Naive B cell (primary cell): ENCODE measurements around the gene LRRC40. TPM values are rescaled to one million over a fixed set of nuclear protein-coding genes. Genes with fewer than 3 reads are reported as not detected.

Source experiments
- ATAC-seq, 2 donors: fragments of 150-1000 bp; cut with Tn5 transposase; 2 replicates each; pipeline ENCODE4 v1.10.0; 2021; ENCODE audit warnings: low read depth in 2 of 2, mild to moderate bottlenecking in 2 of 2, moderate library complexity in 2 of 2
- DNase-seq: peaks from one replicate; pipeline ENCODE4 v3.0.0; 2022
- H3K27ac Mint-ChIP-seq, 6 donors: one replicate each; pipeline ENCODE4 v1.8.0; 2020 to 2022; ENCODE audit warnings: mild to moderate bottlenecking in 6 of 6, mixed read lengths in 6 of 6, moderate library complexity in 5 of 6, inconsistent platforms in 2 of 6
- H3K27me3 Mint-ChIP-seq, 3 donors: one replicate each; pipeline ENCODE4 v1.8.0; 2021 to 2022; ENCODE audit warnings: mixed read lengths in 3 of 3, mild to moderate bottlenecking in 1 of 3
- H3K36me3 Mint-ChIP-seq, 2 donors: one replicate each; pipeline ENCODE4 v1.8.0; 2020 to 2022; ENCODE audit warnings: mixed read lengths in 2 of 2, inconsistent platforms in 1 of 2, mild to moderate bottlenecking in 1 of 2
- H3K4me1 Mint-ChIP-seq, 3 donors: one replicate each; pipeline ENCODE4 v1.8.0; 2020 to 2022; ENCODE audit warnings: mixed read lengths in 3 of 3, inconsistent platforms in 1 of 3, mild to moderate bottlenecking in 1 of 3, moderate library complexity in 1 of 3
- H3K4me3 Mint-ChIP-seq, 8 donors: one replicate each; pipeline ENCODE4 v1.8.0; 2020 to 2022; ENCODE audit warnings: mild to moderate bottlenecking in 8 of 8, mixed read lengths in 8 of 8, moderate library complexity in 8 of 8, inconsistent platforms in 2 of 8
- H3K9me3 Mint-ChIP-seq, 7 donors: one replicate each; pipeline ENCODE4 v1.8.0; 2020 to 2022; ENCODE audit warnings: mixed read lengths in 7 of 7, mild to moderate bottlenecking in 5 of 7, inconsistent platforms in 2 of 7, moderate library complexity in 1 of 7
- polyA plus RNA-seq, 6 donors: library from polyadenylated mRNA; unstranded; fragments of 300-500 nt; fragmentation: Illumina TruSeq; gene quantifications; one replicate each; pipeline ENCODE4 v1.2.3, GENCODE V29; 2021; ENCODE audit warnings: low read depth in 6 of 6

LRRC40 gene
- polyA plus RNA-seq = 1 to 10 TPM; 4.4 to 9.0 (median 6.4) TPM

DNA sequence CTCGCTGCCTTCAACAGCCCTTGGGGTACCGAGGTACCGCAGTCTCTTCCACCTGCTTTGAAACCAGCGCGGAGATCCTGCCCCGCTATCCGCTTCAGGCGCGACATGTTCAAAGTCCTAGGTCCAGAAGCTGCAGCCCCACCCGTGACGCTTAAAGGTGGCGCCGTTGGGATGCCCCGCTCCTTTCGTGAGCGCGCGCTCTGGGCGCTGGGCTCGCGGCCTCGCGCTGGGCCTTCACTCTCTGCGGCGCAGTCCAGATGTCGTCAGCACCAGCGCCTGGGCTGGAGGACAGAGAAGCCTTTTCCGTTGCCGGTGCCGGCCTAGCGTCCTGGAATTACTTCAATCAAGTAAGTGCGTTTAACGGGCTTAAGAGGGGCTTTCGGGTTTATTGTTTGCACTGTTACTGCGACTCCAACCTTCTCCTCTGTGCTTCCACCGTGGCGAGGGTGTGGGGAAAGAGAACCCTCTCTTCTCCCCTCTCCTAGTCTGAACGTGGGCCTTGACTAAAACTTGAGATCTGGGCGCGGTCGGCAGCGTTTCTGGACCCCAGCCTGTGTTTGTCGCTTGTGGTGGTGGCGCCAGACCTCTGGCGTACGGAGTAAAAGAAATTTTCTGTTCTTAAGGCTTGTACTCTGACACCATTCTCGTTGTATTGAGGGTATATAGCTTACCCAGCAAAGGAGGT lies at the start of gene LRRC40:
LRRC40 (minus strand) TSS at position 146 of the 685 bp plus-strand sequence; CDS start at position 107, 39 bp downstream.
- Mint-ChIP-seq H3K36me3 (no peaks in the 10 kb centered on the region), H3K4me1 (peaks cover 38 to 79% (median 56%) of the 10 kb centered on the region in 3 donors), H3K9me3 (no peaks in the 10 kb centered on the region), H3K4me3 (peak within 1 kb of the TSS; percentile 92 to 98 (median 95)), H3K27ac (peak within 1 kb of the TSS; percentile 97 to 100 (median 99)), H3K27me3 (no peaks in the 10 kb centered on the region)
- peak; percentile 86 to 91 for ATAC-seq
- DNase-seq = peak; percentile 97

DNA sequence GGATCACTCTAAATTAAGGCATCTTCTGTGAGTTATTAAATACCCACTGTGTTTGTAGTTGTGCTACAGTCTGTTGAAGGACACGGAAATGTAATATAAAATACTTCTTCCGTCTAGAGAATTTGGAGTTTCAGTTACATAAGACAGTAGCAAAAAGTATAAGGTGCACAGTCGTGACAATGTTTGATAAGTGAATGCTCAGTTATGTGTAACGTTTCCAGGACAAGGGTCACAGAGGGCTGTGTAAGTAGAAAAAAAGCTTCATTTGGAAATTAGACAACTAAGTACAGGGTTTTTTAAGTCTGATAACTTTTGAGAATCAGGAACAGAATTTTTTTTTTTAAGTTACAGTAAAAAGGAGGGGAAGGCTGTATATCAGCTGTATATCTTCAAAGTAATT lies 43.4 kb upstream of the LRRC40 start:
- H3K4me1 Mint-ChIP-seq = peaks cover 0 to 9% (median 4%) of the 10 kb centered on the region in 3 donors
- peak overlapping the region in 1 of 6 donors; percentile 44 for H3K27ac Mint-ChIP-seq
- ATAC-seq (no peak), DNase-seq (no peak)
- no peak overlapping the region for H3K4me3 Mint-ChIP-seq
- no peaks in the 10 kb centered on the region for H3K9me3 Mint-ChIP-seq
- no peaks in the 10 kb centered on the region for H3K27me3 Mint-ChIP-seq
- peaks cover 44 to 46% of the 10 kb centered on the region in 2 donors for H3K36me3 Mint-ChIP-seq

DNA sequence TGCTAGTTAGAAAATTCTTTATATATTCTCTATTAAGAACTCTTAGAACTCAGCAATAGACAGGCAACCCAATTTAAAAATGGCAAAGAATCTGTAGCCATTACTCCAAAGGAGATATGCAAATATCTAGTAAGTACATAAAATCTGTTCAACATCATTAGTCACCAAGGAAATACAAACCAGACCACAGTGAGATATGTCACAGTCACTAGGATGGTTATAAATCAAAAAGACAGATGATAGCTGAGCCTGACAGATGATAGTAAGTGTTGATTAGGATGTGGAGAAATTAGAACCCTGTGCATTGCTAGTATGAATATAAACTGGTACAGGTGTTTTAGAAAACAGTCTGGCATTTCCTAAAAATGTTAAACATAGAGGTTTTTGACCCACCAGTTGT lies 42.4 kb upstream of the LRRC40 start:
- H3K9me3 Mint-ChIP-seq = no peaks in the 10 kb centered on the region
- ATAC-seq = no peak
- peaks cover 46 to 47% of the 10 kb centered on the region in 2 donors for H3K36me3 Mint-ChIP-seq
- DNase-seq = no peak
- H3K27ac Mint-ChIP-seq = no peak overlapping the region
- H3K4me1 Mint-ChIP-seq = peaks cover 0 to 9% (median 4%) of the 10 kb centered on the region in 3 donors
- H3K27me3 Mint-ChIP-seq = no peaks in the 10 kb centered on the region
- H3K4me3 Mint-ChIP-seq = no peak overlapping the region

DNA sequence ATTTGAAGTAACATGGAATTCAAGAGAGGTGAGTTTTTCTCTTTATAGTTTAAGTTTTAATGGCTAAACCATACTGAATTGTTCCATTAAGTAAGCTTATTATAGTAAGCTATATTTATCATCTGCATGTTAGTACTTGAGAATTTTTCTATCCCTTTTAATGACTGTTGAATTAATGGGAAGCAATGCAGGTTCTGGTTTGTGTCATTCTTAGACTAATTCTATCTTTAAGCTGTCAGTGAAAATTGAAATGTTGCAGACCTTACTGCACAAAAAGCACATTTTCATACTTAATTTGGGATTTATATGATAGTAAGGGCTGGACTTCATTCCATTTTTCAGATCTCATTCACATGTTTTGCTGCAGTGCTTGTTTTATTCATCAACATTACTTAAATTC lies 41.7 kb upstream of the LRRC40 start:
- DNase-seq (no peak), ATAC-seq (no peak)
- no peaks in the 10 kb centered on the region for H3K9me3 Mint-ChIP-seq
- H3K4me3 Mint-ChIP-seq = no peak overlapping the region
- H3K36me3 Mint-ChIP-seq = peaks cover 46 to 47% of the 10 kb centered on the region in 2 donors
- no peaks in the 10 kb centered on the region for H3K27me3 Mint-ChIP-seq
- H3K27ac Mint-ChIP-seq = no peak overlapping the region
- peaks cover 0 to 9% (median 4%) of the 10 kb centered on the region in 3 donors for H3K4me1 Mint-ChIP-seq

DNA sequence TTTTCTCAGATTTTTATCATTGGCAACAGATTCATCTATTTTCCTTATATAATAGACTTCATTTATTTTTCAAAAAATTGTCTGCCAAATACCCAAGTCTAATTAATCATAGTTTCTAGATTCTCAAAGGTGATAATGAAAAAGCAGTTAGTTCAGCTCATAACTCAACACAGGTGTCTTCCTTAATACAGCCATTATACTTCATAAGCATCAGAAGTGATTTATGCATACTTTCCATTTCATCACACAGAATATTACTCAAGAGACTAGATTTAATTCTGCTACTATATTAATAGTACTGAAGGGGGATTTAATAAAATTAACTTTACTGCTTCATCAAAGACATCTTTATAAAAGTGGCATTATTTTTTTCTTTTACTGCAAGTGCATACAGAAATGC lies 34.6 kb upstream of the LRRC40 start:
- H3K36me3 Mint-ChIP-seq = peaks cover 16 to 21% of the 10 kb centered on the region in 2 donors
- DNase-seq = no peak
- H3K27me3 Mint-ChIP-seq = no peaks in the 10 kb centered on the region
- ATAC-seq = no peak
- no peak overlapping the region for H3K4me3 Mint-ChIP-seq
- H3K27ac Mint-ChIP-seq = no peak overlapping the region
- H3K9me3 Mint-ChIP-seq = no peaks in the 10 kb centered on the region
- H3K4me1 Mint-ChIP-seq = peaks cover 0 to 4% (median 0%) of the 10 kb centered on the region in 3 donors

DNA sequence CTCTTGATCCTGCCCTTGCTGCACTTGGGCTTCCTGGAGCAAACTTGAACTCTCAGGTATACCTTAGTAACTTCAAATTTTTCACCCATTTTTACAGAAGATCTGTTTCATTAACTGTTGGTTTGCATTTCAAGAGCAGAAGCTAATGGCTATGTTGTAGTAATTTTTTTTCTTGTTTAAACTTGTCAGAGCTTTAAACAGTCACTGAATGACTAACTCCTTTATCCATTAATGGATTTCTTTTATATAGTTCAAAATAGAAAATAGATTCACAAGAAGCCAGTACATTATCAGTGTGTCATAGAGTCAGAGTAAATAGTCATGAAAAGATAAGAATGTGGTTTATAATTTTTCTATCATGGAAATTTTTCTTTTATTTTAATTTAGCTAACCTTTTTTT lies 29.4 kb upstream of the LRRC40 start:
- no peaks in the 10 kb centered on the region for H3K27me3 Mint-ChIP-seq

DNA sequence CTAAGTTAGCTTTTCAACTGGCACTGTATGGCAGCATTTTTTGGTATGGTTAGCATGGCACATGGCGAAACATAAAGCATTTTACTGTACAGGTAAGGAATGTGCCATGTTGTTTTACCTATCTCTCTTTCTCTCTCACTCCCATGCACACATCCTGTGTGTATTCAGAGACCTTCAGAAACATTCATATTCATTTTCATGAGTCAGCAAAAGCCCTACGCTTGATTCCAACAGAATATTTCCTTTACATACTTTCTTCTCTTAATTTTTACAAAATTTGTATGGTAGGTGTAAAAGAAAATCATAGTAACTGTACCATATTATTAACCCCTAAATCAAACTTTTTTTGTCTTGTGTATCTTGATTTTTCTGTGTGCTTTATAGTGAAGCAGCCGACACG lies 26.1 kb upstream of the LRRC40 start:
- peak overlapping the region in 1 of 6 donors; percentile 9 for H3K27ac Mint-ChIP-seq

More for the DNA sequence above, 29.4 kb upstream of the LRRC40 start:
- DNase-seq (no peak), ATAC-seq (no peak)
- H3K4me3 Mint-ChIP-seq = no peak overlapping the region
- peaks cover 0 to 3% (median 0%) of the 10 kb centered on the region in 3 donors for H3K4me1 Mint-ChIP-seq
- H3K27ac Mint-ChIP-seq = no peak overlapping the region
- no peaks in the 10 kb centered on the region for H3K9me3 Mint-ChIP-seq
- H3K36me3 Mint-ChIP-seq = peaks cover 0 to 12% of the 10 kb centered on the region in 2 donors

DNA sequence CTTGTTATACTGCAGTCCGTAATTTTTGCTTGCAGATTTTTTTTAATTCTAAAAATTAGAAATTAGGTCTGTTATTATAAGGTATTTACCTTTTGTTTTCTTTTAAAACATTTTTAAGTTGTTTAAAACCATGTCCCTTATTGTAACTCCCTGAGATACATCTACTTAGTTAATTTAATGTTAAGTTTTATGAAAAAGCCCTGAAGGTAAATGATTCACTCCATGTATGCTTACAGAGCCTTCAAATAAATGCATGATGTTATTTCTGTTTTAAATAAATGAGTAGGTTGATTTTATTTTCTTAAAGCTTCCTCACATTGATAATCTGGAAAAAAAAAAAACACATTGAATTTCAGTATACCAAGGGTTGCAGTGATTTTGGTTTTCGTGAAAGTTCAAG lies 23.3 kb upstream of the LRRC40 start:
- Mint-ChIP-seq H3K4me3 (no peak overlapping the region), H3K36me3 (peaks cover 0 to 19% of the 10 kb centered on the region in 2 donors), H3K9me3 (no peaks in the 10 kb centered on the region), H3K4me1 (peaks cover 10 to 19% (median 18%) of the 10 kb centered on the region in 3 donors), H3K27me3 (no peaks in the 10 kb centered on the region), H3K27ac (no peak overlapping the region)
- no peak for ATAC-seq
- no peak for DNase-seq

More for the DNA sequence above, 26.1 kb upstream of the LRRC40 start:
- Mint-ChIP-seq H3K27me3 (no peaks in the 10 kb centered on the region), H3K36me3 (peaks cover 0 to 19% of the 10 kb centered on the region in 2 donors), H3K9me3 (no peaks in the 10 kb centered on the region), H3K4me3 (no peak overlapping the region), H3K4me1 (peaks cover 0 to 12% (median 10%) of the 10 kb centered on the region in 3 donors)
- DNase-seq (no peak), ATAC-seq (no peak)

DNA sequence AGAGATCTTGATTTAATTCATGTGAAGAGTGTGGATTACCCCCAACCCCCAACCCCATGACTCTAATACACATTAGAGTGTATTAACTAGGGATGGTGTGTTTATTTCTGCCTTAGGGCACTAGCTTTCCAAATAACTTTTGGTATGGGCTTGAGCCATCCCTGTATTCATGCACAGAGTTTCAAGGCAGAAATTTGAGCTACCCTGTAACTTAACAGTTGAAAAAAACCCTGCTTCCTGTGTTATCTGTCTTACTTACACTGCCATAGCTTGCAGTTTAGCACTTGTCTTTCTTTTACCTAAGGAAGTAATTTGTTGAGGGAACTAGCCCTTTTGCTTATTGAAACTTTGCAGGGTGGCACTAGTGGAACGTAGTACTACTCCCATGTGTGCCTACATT lies 22.1 kb upstream of the LRRC40 start:
- H3K27me3 Mint-ChIP-seq = no peaks in the 10 kb centered on the region
- peaks cover 0 to 19% of the 10 kb centered on the region in 2 donors for H3K36me3 Mint-ChIP-seq
- no peaks in the 10 kb centered on the region for H3K9me3 Mint-ChIP-seq
- no peak overlapping the region for H3K4me3 Mint-ChIP-seq
- peak overlapping the region in 2 of 6 donors; percentile 13 to 34 for H3K27ac Mint-ChIP-seq
- peaks cover 16 to 28% (median 24%) of the 10 kb centered on the region in 3 donors for H3K4me1 Mint-ChIP-seq
- DNase-seq (no peak), ATAC-seq (no peak)

DNA sequence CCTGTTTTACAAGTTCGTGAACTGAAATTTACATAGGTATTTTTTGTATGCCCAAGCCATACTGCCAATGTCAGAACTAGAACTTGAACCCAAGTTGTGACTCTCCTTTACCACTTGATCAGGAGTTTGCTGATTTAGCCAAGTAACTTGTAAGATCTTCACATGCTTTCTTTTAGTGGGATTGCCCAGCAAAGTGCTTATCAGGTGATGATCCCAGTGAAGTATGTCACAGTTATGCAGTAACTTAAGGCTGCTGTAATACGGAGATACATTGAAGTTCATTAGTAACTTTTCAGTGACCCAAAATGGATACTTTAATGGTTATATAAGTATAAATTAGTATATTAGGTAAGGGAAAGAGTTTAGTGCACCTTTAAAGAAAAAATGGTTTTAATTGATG lies 19.6 kb upstream of the LRRC40 start:
- no peak for ATAC-seq
- H3K9me3 Mint-ChIP-seq = no peaks in the 10 kb centered on the region
- H3K4me1 Mint-ChIP-seq = peaks cover 19 to 41% (median 27%) of the 10 kb centered on the region in 3 donors
- no peak overlapping the region for H3K27ac Mint-ChIP-seq
- peaks cover 0 to 9% of the 10 kb centered on the region in 2 donors for H3K36me3 Mint-ChIP-seq
- no peaks in the 10 kb centered on the region for H3K27me3 Mint-ChIP-seq
- H3K4me3 Mint-ChIP-seq = peak overlapping the region in 1 of 8 donors; percentile 89
- no peak for DNase-seq

DNA sequence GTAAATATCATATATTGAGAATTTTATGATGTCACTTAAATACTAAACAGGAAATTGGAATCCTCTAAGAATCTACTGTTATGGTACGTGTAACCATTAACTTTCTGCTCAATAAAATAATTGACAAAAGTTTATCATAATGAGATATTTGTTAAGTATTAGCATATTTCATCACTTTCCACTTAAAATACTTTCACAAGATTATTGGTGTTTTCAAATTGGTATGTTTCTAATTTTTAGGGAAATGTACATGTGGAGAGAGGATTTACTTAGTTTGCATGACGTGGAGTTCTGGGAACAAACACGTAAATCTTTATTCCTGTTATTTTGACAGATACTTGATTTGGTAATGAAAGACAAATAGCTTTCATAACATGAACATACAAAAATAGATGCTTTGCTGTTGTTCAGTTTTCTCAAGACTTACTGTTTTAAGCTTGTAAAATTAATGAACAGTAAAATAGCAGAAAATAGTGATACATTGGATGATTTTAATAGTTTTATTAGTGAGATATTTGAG lies 17.4 kb upstream of the LRRC40 start:
- Mint-ChIP-seq H3K36me3 (no peaks in the 10 kb centered on the region), H3K9me3 (no peaks in the 10 kb centered on the region), H3K27ac (peak overlapping the region; percentile 33 to 97 (median 96)), H3K27me3 (no peaks in the 10 kb centered on the region), H3K4me3 (peak overlapping the region in 7 of 8 donors; percentile 26 to 95 (median 90)), H3K4me1 (peaks cover 22 to 41% (median 27%) of the 10 kb centered on the region in 3 donors)
- no peak for DNase-seq
- no peak for ATAC-seq

DNA sequence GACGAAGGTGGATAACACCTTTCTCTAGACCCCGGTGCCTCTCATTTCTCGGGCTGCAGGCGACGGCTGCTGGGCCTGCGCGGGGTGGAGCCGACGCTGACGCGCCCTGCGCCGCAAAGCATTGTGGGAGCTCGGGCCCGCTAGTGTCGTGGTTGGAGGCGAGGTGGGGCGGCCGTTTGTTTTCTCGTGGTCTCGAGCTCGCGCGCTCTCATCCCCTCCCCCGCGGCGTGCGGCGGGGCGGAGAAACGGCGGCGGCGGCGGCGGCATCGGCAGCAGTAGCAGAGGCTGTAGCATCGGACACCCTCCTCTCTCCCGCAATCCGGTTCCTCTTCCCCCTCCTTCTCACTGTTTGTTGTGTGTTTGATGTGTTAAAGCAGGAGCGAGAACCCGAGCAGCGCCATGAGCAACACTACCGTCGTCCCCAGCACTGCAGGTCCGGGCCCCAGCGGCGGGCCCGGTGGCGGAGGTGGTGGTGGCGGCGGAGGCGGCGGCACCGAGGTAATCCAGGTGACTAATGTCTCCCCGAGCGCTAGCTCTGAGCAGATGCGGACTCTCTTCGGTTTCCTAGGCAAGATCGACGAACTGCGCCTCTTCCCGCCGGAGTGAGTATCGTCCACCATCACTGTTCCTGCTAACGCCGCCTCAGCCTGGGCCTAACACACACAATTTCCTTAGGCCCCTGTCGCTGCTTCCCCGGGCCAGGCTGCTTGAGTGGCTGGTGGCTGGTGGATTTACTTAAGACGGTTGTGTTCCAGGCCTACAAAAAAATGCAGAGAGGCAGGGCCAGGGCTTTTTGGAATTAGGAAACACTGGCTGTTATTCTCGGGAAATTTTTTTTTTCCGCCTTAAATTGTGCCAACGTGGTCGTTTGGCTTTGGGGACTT lies 16.1 kb upstream of the LRRC40 start, which contains the start of gene SRSF11:
SRSF11 (plus strand) TSS at position 143 of the 884 bp plus-strand sequence; CDS start at position 400, 257 bp downstream.
- ATAC-seq (peak; percentile 91 to 92), DNase-seq (peak; percentile 95)
- Mint-ChIP-seq H3K4me1 (peaks cover 27 to 29% (median 27%) of the 10 kb centered on the region in 3 donors), H3K27me3 (no peaks in the 10 kb centered on the region), H3K27ac (peak within 1 kb of the TSS; percentile 90 to 98 (median 97)), H3K9me3 (no peaks in the 10 kb centered on the region), H3K4me3 (peak within 1 kb of the TSS; percentile 82 to 95 (median 90)), H3K36me3 (no peaks in the 10 kb centered on the region)
